GM23338 (cell line): ENCODE data around the gene SMYD1. TPM values are rescaled to one million over a fixed set of nuclear protein-coding genes. Genes with fewer than 3 reads are reported as not detected.

Experiments
- ATAC-seq: fragments of 200-7000 bp; cut with Tn5 transposase; 3 replicates; pipeline ENCODE4 v1.9.1; 2020
- DNase-seq: peaks from one replicate; pipeline ENCODE4 v3.0.0-alpha.2; 2015; ENCODE audit warnings: low spot score
- H2AFZ ChIP-seq: fragments of 200-600 bp; sonication (generic); 2 replicates; pipeline ENCODE4 v1.8.0; 2016; ENCODE audit warnings: antibody characterized with exemption, mild to moderate bottlenecking, moderate library complexity
- H3F3A ChIP-seq: fragments of 200-600 bp; sonication (generic); replicated peaks from 2 replicates; pipeline ENCODE4 v1.8.0; 2017; ENCODE audit warnings: antibody characterized with exemption, mixed run types, low read depth
- H3K27ac ChIP-seq: fragments of 200-600 bp; sonication (generic); 2 replicates; pipeline ENCODE4 v1.6.1; 2016; ENCODE audit warnings: low read depth
- H3K27me3 ChIP-seq: fragments of 200-600 bp; sonication (generic); 2 replicates; pipeline ENCODE4 v1.8.0; 2016; ENCODE audit warnings: mild to moderate bottlenecking, mixed run types, moderate library complexity; ENCODE audit not compliant: insufficient read depth
- H3K36me3 ChIP-seq: fragments of 200-600 bp; sonication (generic); 2 replicates; pipeline ENCODE4 v1.8.0; 2016; ENCODE audit warnings: mild to moderate bottlenecking; ENCODE audit not compliant: insufficient read depth
- H3K4me1 ChIP-seq: fragments of 200-600 bp; sonication (generic); 2 replicates; pipeline ENCODE4 v1.8.0; 2016; ENCODE audit warnings: mild to moderate bottlenecking, moderate library complexity; ENCODE audit not compliant: insufficient read depth
- H3K4me2 ChIP-seq: fragments of 200-600 bp; sonication (generic); 2 replicates; pipeline ENCODE4 v1.7.1; 2017; ENCODE audit warnings: mixed run types
- H3K4me3 ChIP-seq: fragments of 200-600 bp; sonication (generic); 2 replicates; pipeline ENCODE4 v1.6.1; 2016; ENCODE audit warnings: mixed run types
- H3K79me2 ChIP-seq: fragments of 200-600 bp; sonication (generic); replicated peaks from 2 replicates; pipeline ENCODE4 v1.8.0; 2017; ENCODE audit warnings: mild to moderate bottlenecking; ENCODE audit not compliant: insufficient read depth
- H3K9me2 ChIP-seq: fragments of 200-600 bp; sonication (generic); 2 replicates; pipeline ENCODE4 v1.8.0; 2017; ENCODE audit not compliant: insufficient read depth
- H4K20me1 ChIP-seq: fragments of 200-600 bp; sonication (generic); replicated peaks from 2 replicates; pipeline ENCODE4 v1.8.0; 2017; ENCODE audit warnings: mild to moderate bottlenecking; ENCODE audit not compliant: insufficient read depth
- H3K27ac Mint-ChIP-seq: 2 replicates; pipeline ENCODE4 v1.8.0; 2020; ENCODE audit warnings: inconsistent platforms, mild to moderate bottlenecking, moderate library complexity, mixed read lengths
- H3K27me3 Mint-ChIP-seq: 3 replicates; pipeline ENCODE4 v1.8.0; 2022; ENCODE audit warnings: low read depth, mild to moderate bottlenecking, moderate library complexity, mixed read lengths, inconsistent platforms; ENCODE audit not compliant: insufficient read depth, poor library complexity
- H3K36me3 Mint-ChIP-seq: 3 replicates; pipeline ENCODE4 v1.8.0; 2021; ENCODE audit warnings: low read depth, mild to moderate bottlenecking, inconsistent platforms, moderate library complexity, mixed read lengths
- H3K4me1 Mint-ChIP-seq: 3 replicates; pipeline ENCODE4 v1.8.0; 2020; ENCODE audit warnings: mild to moderate bottlenecking, inconsistent platforms, mixed read lengths
- H3K4me3 Mint-ChIP-seq: 3 replicates; pipeline ENCODE4 v1.8.0; 2021; ENCODE audit warnings: moderate library complexity, mild to moderate bottlenecking, inconsistent platforms, mixed read lengths
- H3K9me3 Mint-ChIP-seq: 3 replicates; pipeline ENCODE4 v1.8.0; 2020; ENCODE audit warnings: moderate library complexity, mild to moderate bottlenecking, inconsistent platforms, mixed read lengths
- CREB1 ChIP-seq: fragments of 250-450 bp; sonication (Bioruptor Pico); IDR thresholded peaks from 2 replicates; pipeline ENCODE4 v1.5.0; 2020; ENCODE audit warnings: low read depth, mild to moderate bottlenecking, moderate library complexity
- CTCF ChIP-seq, 2 experiments: fragments of 200-600 bp in 1 of 2; sonication (generic) in 1 of 2; conservative IDR thresholded peaks; 2 replicates each; pipeline versions ENCODE4 v1.5.1 to v1.6.1; 2016 to 2017; ENCODE audit warnings: antibody characterized with exemption in 2 of 2, low read depth in 2 of 2, mild to moderate bottlenecking in 2 of 2, moderate library complexity in 1 of 2
- ETS1 ChIP-seq: IDR thresholded peaks from 2 replicates; pipeline ENCODE4 v1.6.1; 2016; ENCODE audit warnings: antibody characterized with exemption
- EZH2 ChIP-seq: fragments of 200-600 bp; sonication (generic); IDR thresholded peaks from one replicate; pipeline ENCODE4 v1.8.0; 2017; ENCODE audit warnings: antibody characterized with exemption, mild to moderate bottlenecking, low read depth; ENCODE audit not compliant: unreplicated experiment
- JUNB ChIP-seq: IDR thresholded peaks from one replicate; pipeline ENCODE4 v1.6.1; 2016; ENCODE audit warnings: antibody characterized with exemption; ENCODE audit not compliant: unreplicated experiment
- NANOG ChIP-seq: IDR thresholded peaks from 2 replicates; pipeline ENCODE4 v1.6.1; 2016; ENCODE audit warnings: antibody characterized with exemption, borderline replicate concordance
- POLR2AphosphoS5 ChIP-seq: IDR thresholded peaks from 2 replicates; pipeline ENCODE4 v1.6.1; 2016; ENCODE audit warnings: antibody characterized with exemption, low read depth
- ZNF114 ChIP-seq: fragments of 250-450 bp; sonication (Bioruptor Pico); IDR thresholded peaks from 2 replicates; pipeline ENCODE4 v1.5.0; 2020; ENCODE audit warnings: mild to moderate bottlenecking, moderate library complexity
- ZNF331 ChIP-seq: fragments of 250-450 bp; sonication (Bioruptor Pico); IDR thresholded peaks from 2 replicates; pipeline ENCODE4 v1.5.0; 2020; ENCODE audit warnings: low read depth, mild to moderate bottlenecking, moderate library complexity
- polyA plus RNA-seq: library from polyadenylated mRNA; unstranded; fragments of >200 nt; fragmentation: Nextera tagmentation; extraction: Ambion mirVana; gene quantifications from 2 replicates; pipeline ENCODE4 v1.2.1, GENCODE V29; 2016
- total RNA-seq: library from RNA; depleted of rRNA; stranded (reverse); fragments of >200 nt; shearing (Covaris generic); gene quantifications from 2 replicates; pipeline ENCODE4 v1.2.3, GENCODE V29; 2014

SMYD1 gene
- total and polyA plus RNA-seq, 2 experiments from 2014 or later, result 0.07 TPM; not detected in 1

- TF ChIP-seq ETS1 (no peak), EZH2 (no peak), JUNB (no peak), ZNF331 (no peak), CREB1 (no peak), POLR2AphosphoS5 (no peak), CTCF (conservative IDR thresholded peaks at IDR 0.05; ENCODE audit: low read depth in 2 of 2) (no peak)
Observed at GRCh38 chr2:88087763-88088162, 20.1 kb downstream of the SMYD1 start (continued).

GRCh38 chr2:88088999-88089398 lies 21.4 kb downstream of the SMYD1 start:
- Histone ChIP-seq H3K9me2 (no peaks in the 10 kb centered on the region), H2AFZ (no peak overlapping the region), H3K4me3 (no peak overlapping the region), H3K27me3 (no peaks in the 10 kb centered on the region), H3K79me2 (no peaks in the 10 kb centered on the region), H4K20me1 (no peaks in the 10 kb centered on the region), H3K4me1 (no peaks in the 10 kb centered on the region), H3K4me2 (no peak overlapping the region), H3K36me3 (no peaks in the 10 kb centered on the region), H3F3A (no peaks in the 10 kb centered on the region), H3K27ac (no peak overlapping the region)
- no peaks in the 10 kb centered on the region; the same call in 2 of the 3 replicates for H3K9me3 Mint-ChIP-seq
- ATAC-seq, result no peak
- no peak overlapping the region for H3K4me3 Mint-ChIP-seq
- H3K27me3 Mint-ChIP-seq, result peaks cover 2% of the 10 kb centered on the region
- peaks cover 2% of the 10 kb centered on the region; the same call in 2 of the 3 replicates for H3K4me1 Mint-ChIP-seq
- H3K36me3 Mint-ChIP-seq, result no peaks in the 10 kb centered on the region
- no peak overlapping the region for H3K27ac Mint-ChIP-seq
- TF ChIP-seq CREB1 (no peak), NANOG (no peak), ZNF114 (CRISPR knock-in tag) (no peak), ETS1 (no peak), POLR2AphosphoS5 (no peak), EZH2 (no peak)
- DNase-seq, result no peak
